Transverse colon (tissue), 4 donors: ENCODE data around the gene SNRPA1. TPM values are rescaled to one million over a fixed set of nuclear protein-coding genes. Genes with fewer than 3 reads are reported as not detected.

Experiments
- DNase-seq: peaks from one replicate; pipeline ENCODE4 v3.0.0-alpha.2; 2019
- H3K27ac ChIP-seq, 4 donors: fragments of 200-600 bp; sonication (generic); 2 replicates each; pipeline ENCODE4 v1.5.1; 2016 to 2018; ENCODE audit warnings: inconsistent platforms in 4 of 4
- H3K27me3 ChIP-seq: fragments of 200-600 bp; sonication (generic); 2 replicates; pipeline ENCODE4 v1.5.1; 2017; ENCODE audit warnings: inconsistent platforms
- H3K36me3 ChIP-seq, 4 donors: fragments of 200-600 bp; sonication (generic); 2 replicates each; pipeline ENCODE4 v1.5.1; 2017 to 2019; ENCODE audit warnings: inconsistent platforms in 4 of 4
- H3K4me1 ChIP-seq, 4 donors: fragments of 200-600 bp; sonication (generic); 2 replicates each; pipeline ENCODE4 v1.5.1; 2017 to 2020; ENCODE audit warnings: inconsistent platforms in 4 of 4
- H3K4me3 ChIP-seq, 4 donors: fragments of 200-600 bp; sonication (generic); 1 replicate in 1 of 4; 2 replicates in 3 of 4; pipeline versions ENCODE4 v1.5.1 to v1.6.1; 2017 to 2019; ENCODE audit warnings: inconsistent platforms in 4 of 4
- H3K9me3 ChIP-seq, 2 donors: fragments of 200-600 bp; sonication (generic); 2 replicates each; pipeline ENCODE4 v1.5.1; 2017 to 2019; ENCODE audit warnings: inconsistent platforms in 2 of 2
- CTCF ChIP-seq, 5 experiments: fragments of 200-600 bp in 3 of 5; fragments of 450-650 bp in 2 of 5; sonication (generic) in 3 of 5; IDR thresholded peaks; 1 replicate in 2 of 5; 2 replicates in 3 of 5; pipeline ENCODE4 v1.5.1; 2016 to 2017; ENCODE audit warnings: antibody characterized with exemption in 5 of 5, inconsistent platforms in 3 of 5, mild to moderate bottlenecking in 2 of 5, moderate library complexity in 1 of 5
- EP300 ChIP-seq: sonication (generic); formaldehyde crosslinking; IDR thresholded peaks from one replicate; pipeline ENCODE4 v1.6.1; 2017; ENCODE audit warnings: antibody characterized with exemption, low read depth
- POLR2A ChIP-seq: fragments of 450-650 bp; IDR thresholded peaks from one replicate; pipeline ENCODE4 v1.6.1; 2016; ENCODE audit warnings: antibody characterized with exemption, mild to moderate bottlenecking, moderate library complexity
- POLR2AphosphoS5 ChIP-seq, 3 donors: sonication (generic); formaldehyde crosslinking; IDR thresholded peaks; one replicate each; pipeline ENCODE4 v1.6.1; 2016; ENCODE audit warnings: antibody characterized with exemption in 3 of 3
- WGBS, 2 donors: methylation state at CpG; one replicate each; pipeline ENCODE4 v1.1.5; 2018; ENCODE audit warnings: low coverage in 1 of 2; 5-methylcytosine and 5-hydroxymethylcytosine counted together
- in situ Hi-C, 4 donors: fragments of 200-750 bp; cut with MboI; loops; one replicate each; pipeline versions ENCODE4 v1.15.0 to v1.15.1; 2017; ENCODE audit warnings: low sequenced_read_pairs in 3 of 4, low pct_ligation_motif_present in 1 of 4, low pct_unique_long_range_greater_than_20kb in 1 of 4
- intact Hi-C: fragments of 100-400 bp; cut with DNase I; formaldehyde crosslinking; loops from one replicate; pipeline ENCODE4 v1.15.1; 2023; ENCODE audit warnings: low total_unique reads
- total RNA-seq, 4 donors: library from RNA; depleted of rRNA; stranded (reverse); fragments of >200 nt; gene quantifications; one replicate each; pipeline ENCODE4 v1.1.0, GENCODE V29; 2016

Gene SNRPA1
- total RNA-seq, 4 donors from 2014 or later = 7.8 to 54.0 (median 25.8) TPM

- no peaks in the 10 kb centered on the region for H3K9me3 ChIP-seq
- no peak overlapping the region for H3K27ac ChIP-seq
- no peak for TF ChIP-seq EP300
- TF ChIP-seq POLR2A = no peak
- no peak for TF ChIP-seq CTCF (IDR thresholded peaks at IDR 0.05)
- no peak for TF ChIP-seq POLR2AphosphoS5 (IDR thresholded peaks at IDR 0.05)
- H3K27me3 ChIP-seq = no peaks in the 10 kb centered on the region
- no peak for DNase-seq
- in situ Hi-C loops = loop anchor here in 1 of 4 donors (25.0 kb wide), 1 partner anchor 178 kb away; the partner anchor contains the start of gene PCSK6
- H3K36me3 ChIP-seq = no peaks in the 10 kb centered on the region
- WGBS, 2 donors = 92% methylated on average over 20 of the region's 20 CpGs; no CpG with 5 or more reads in 1 of the 2 donors
- H3K4me3 ChIP-seq = no peak overlapping the region
- H3K4me1 ChIP-seq = no peaks in the 10 kb centered on the region
- intact Hi-C loops = no loop called here
Measured at GRCh38 chr15:101308604-101309435, 13.8 kb upstream of the SNRPA1 start.

- WGBS, 2 donors = 80% methylated on average over 14 of the region's 16 CpGs; no CpG with 5 or more reads in 1 of the 2 donors
- intact Hi-C loops = no loop called here
- TF ChIP-seq POLR2AphosphoS5 (IDR thresholded peaks at IDR 0.05) = no peak
- no peak for TF ChIP-seq POLR2A
- no peak for TF ChIP-seq EP300
- no peak for TF ChIP-seq CTCF (IDR thresholded peaks at IDR 0.05)
- H3K9me3 ChIP-seq = no peaks in the 10 kb centered on the region
- no peaks in the 10 kb centered on the region for H3K4me1 ChIP-seq
- no peak overlapping the region for H3K4me3 ChIP-seq
- in situ Hi-C loops = loop anchor here in 1 of 4 donors (25.0 kb wide), 1 partner anchor 179 kb away; the partner anchor contains the start of gene PCSK6
- H3K27ac ChIP-seq = no peak overlapping the region
- DNase-seq = peak; percentile 1
- H3K36me3 ChIP-seq = no peaks in the 10 kb centered on the region
- no peaks in the 10 kb centered on the region for H3K27me3 ChIP-seq
Measured at GRCh38 chr15:101307897-101308603, 13.0 kb upstream of the SNRPA1 start.

- Histone ChIP-seq H3K4me1 (no peaks in the 10 kb centered on the region), H3K36me3 (no peaks in the 10 kb centered on the region), H3K27ac (no peak overlapping the region), H3K4me3 (no peak overlapping the region), H3K27me3 (no peaks in the 10 kb centered on the region), H3K9me3 (no peaks in the 10 kb centered on the region)
- in situ Hi-C loops (loop anchor here in 1 of 4 donors (25.0 kb wide), 1 partner anchor 180 kb away; the partner anchor contains the start of gene PCSK6), intact Hi-C loops (no loop called here)
- 77 to 89% methylated on average over 3 to 22 of the region's 24 CpGs for WGBS, 2 donors
- DNase-seq = peak; percentile 4
- no peak for TF ChIP-seq CTCF (IDR thresholded peaks at IDR 0.05)
- TF ChIP-seq POLR2AphosphoS5 (IDR thresholded peaks at IDR 0.05) = no peak
- no peak for TF ChIP-seq EP300
- no peak for TF ChIP-seq POLR2A
Measured at GRCh38 chr15:101307048-101307896, 12.2 kb upstream of the SNRPA1 start.
